Fibroblast of the aortic adventitia (primary cell): ENCODE data around the gene PRR19. TPM values are rescaled to one million over a fixed set of nuclear protein-coding genes. Genes with fewer than 3 reads are reported as not detected.

ENCODE experiments used
- DNase-seq: peaks from one replicate; pipeline ENCODE4 v3.0.0-alpha.2; 2010; ENCODE audit warnings: low read depth
- H3K4me3 ChIP-seq: 2 replicates; pipeline ENCODE4 v1.5.1; 2011; ENCODE audit warnings: low read depth, mild to moderate bottlenecking, control low read depth, low read length, moderate library complexity
- total RNA-seq: library from RNA; depleted of rRNA; stranded (reverse); fragments of >200 nt; gene quantifications from 2 replicates; pipeline ENCODE4 v1.2.3, GENCODE V29; 2012; ENCODE audit warnings: low replicate concordance
- TF ChIP-seq, protein P1 (sequence below): IDR thresholded peaks from 2 replicates; pipeline ENCODE4 v1.5.1; 2011; ENCODE audit warnings: mild to moderate bottlenecking, low read length, control low read depth, inconsistent platforms; ENCODE audit not compliant: insufficient read depth

PRR19 gene
- total RNA-seq, 1 donor: 1.1 TPM

DNA sequence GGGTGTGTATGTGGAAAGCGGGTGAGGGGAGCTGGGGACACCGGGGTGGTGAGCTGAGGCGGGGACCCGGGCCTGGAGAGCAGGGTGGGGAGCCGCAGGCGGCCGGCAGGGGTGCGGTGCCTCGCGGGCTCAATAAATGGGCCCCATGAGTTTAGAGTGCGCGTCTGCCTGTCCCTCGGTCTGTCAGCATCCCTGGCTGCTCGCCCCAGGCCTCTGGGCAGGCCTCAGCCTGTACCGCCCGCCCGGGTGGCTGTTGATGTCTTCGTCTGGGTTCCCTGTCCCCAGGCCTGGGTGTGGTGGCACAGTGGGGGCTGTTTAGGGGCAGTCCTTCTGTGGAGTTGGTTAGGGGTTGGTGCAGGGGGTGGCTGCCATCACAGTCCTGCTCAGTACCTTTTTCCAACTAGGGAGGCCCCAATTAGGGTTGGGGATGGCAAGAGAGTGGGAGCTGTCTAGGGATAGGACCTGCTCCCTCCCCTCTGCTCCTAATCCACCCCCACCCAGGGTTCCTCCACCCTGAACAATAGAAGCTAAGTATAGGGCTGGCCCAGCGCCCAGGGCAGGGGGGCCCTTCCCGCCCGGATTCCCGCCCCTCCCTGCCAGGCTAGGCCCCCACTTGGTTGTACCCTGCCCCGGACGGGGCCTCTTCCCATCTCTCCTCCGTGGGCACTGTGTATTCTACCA is 20.6 kb upstream of the PRR19 start:
- TF ChIP-seq, protein P1, sequence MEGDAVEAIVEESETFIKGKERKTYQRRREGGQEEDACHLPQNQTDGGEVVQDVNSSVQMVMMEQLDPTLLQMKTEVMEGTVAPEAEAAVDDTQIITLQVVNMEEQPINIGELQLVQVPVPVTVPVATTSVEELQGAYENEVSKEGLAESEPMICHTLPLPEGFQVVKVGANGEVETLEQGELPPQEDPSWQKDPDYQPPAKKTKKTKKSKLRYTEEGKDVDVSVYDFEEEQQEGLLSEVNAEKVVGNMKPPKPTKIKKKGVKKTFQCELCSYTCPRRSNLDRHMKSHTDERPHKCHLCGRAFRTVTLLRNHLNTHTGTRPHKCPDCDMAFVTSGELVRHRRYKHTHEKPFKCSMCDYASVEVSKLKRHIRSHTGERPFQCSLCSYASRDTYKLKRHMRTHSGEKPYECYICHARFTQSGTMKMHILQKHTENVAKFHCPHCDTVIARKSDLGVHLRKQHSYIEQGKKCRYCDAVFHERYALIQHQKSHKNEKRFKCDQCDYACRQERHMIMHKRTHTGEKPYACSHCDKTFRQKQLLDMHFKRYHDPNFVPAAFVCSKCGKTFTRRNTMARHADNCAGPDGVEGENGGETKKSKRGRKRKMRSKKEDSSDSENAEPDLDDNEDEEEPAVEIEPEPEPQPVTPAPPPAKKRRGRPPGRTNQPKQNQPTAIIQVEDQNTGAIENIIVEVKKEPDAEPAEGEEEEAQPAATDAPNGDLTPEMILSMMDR: peak; percentile 9
- H3K4me3 ChIP-seq: peak overlapping the region; percentile 76
- peak; percentile 61 for DNase-seq

DNA sequence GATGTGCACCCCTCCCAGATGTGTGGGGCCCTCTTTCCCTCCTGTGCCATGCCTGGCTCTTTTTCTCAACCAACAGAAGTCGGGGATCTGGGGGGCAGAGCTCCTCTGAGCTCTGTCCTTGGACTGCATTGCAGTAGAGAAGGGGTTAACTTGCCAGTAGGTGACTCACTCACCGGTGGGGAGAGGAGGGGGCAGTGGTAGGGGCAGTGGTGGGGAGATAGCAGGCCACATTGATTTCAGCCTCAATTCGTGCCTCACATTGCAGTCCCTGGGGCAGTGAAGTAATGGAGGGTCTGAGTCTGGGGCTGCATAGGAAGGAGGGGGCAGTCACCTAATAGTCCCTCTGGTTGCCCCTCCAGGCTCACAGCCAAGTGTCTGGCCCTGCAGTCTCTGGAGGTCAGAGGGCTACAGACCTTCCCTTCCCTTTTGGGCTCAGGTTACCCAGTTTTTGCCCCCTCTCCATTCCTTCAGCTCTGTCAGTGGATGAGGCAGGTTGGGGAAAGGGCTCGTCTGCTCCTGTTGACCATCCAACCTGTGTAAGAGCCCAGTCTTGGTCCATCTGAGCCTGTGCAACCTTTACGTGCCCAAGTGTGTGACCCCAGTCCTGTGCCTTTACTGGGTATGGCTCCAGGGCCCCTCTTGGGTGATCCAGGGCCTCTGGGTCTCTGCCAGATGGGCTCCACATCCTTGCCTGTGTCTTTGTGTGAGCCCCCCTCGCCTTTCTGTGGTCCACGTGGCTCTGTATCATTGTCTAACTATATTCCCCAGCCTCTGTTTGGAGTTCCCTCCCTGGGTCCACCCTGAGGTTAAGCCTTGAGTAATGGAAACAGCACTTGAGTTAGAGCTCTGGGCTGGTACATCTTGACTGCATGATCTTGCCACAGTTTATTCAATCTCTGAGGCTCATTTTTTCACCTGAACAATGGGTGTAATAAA is 19.8 kb upstream of the PRR19 start:
- peak overlapping the region; percentile 76 for H3K4me3 ChIP-seq
- TF ChIP-seq, protein P1: no peak
- peak; percentile 68 for DNase-seq

DNA sequence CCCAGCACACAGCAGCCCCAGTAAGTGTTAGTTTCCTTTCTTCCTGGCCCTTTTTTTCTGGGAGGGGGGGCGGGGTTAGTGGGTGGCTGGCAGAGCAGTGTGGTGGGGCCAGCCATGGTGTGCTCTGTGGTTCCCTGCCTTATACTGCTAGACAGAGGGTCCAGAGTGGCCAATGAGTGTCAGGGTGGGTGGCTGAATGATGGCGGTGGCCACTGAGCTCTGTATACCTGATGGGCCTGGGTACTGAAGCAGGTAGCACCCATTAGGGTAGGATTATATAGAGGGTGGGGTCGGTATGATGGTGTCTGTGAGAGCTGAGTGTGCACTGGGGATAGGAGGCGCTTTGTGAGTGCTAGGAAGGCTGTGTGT is 19.1 kb upstream of the PRR19 start:
- DNase-seq: no peak
- H3K4me3 ChIP-seq: peak overlapping the region; percentile 57
- TF ChIP-seq, protein P1: no peak

DNA sequence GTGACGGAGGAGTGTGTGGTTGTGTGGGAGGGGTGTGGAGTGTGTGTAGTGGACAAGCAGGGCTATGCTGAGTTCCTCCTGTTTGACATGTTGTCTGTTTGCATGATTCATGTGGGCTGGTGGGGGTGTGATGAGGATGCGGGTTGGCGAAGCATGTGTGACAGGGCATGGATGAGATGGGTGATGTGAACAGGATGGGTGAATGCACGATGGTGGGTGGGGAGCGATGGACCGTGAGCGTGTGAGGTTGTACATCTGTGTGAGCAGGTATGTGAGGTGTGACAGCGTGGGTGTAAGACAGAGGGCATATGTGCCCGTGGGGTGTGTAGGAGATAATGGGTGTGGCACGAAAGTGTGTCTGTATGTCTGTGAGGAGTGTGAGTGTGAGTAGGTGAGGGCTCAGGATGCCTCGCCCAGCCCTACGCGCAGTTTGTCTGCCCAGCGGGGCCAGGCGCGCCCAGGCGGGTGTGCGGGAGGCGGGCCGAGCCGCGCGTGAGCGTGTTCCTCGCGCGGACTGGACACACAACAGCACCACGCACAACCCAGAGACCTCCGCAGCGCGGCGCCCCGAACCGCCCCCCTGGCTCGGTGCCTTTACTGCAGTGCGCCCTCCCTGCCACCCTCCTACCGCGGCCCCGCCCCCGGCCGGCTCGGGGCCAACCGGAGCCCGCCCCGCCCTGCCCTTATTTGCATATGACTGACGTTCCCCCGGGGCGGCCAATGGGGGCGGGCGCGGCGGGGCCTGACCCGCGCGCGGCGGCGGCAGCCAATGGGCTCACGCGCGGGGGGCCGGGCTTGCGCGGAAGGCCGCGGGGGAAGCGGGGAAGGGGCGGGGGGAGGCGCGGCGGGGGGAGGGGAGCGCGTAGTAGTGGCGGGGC is 18.5 kb upstream of the PRR19 start:
- peak overlapping the region; percentile 57 for H3K4me3 ChIP-seq
- DNase-seq: peak; percentile 88
- TF ChIP-seq, protein P1: no peak

DNA sequence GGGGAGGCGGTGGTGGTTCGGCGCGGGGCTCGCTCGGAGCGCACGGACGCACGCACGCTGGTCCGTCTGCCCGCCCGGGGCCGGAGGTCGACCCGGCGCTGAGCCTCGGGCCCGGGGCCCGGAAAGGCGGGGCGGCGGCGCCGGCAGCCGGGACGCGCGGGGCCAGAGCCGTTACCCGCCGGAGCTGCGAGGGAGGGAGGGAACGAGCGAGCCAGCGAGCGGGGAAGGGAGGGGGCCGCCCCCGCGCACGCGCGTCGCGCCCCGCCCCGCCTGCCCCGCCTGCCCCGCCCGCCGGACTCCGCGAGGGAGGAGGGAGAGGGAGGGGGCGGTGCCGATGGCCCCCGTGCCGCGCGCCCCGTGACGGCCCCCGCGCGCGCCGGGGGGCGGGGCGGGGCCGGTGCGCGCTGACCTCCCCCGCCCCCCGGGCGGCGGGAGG is 17.8 kb upstream of the PRR19 start:
- peak overlapping the region; percentile 84 for H3K4me3 ChIP-seq
- TF ChIP-seq, protein P1: no peak
- DNase-seq: peak; percentile 74

DNA sequence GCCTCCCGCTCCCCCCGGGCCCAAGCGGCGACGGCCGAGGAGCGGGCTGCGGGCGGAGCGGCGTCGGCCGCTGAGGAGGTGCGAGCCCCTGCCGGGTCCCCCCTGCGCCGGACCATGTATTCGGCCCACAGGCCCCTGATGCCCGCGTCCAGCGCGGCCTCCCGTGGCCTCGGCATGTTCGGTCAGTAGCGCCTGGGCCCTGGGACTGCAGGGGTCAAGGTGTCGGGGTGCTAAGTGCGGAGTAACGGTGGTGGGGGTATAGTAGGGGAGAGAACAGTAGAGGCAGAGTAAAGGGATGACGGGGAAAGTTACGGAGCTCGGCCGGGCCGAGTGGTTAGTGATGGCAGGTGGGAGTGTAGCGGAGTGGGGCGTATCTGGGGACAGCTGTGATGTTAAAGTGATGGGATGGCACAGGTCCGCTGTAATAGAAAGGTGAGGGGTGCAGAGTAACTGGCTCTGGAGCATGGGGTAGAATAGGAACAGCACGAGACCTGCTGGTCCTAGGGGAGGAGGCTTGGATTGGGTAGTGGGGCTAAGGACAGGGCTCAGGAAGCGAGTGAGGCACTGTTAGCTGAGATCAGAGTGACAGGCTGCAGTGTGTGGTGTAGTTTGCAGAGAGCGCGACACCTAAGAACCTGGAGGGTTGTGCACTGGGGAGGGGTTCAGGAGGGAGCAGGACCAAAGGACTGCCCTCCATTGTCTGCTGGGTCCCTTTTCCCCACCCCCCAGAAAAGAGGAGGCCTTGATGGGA is 17.2 kb upstream of the PRR19 start:
- DNase-seq: no peak
- peak overlapping the region; percentile 84 for H3K4me3 ChIP-seq
- TF ChIP-seq, protein P1: no peak
